Neural progenitor cell (in vitro differentiated cells): ENCODE measurements around the gene ZC2HC1C.

ENCODE experiments used
- CTCF ChIP-seq: fragments of 200-600 bp; sonication (generic); IDR thresholded peaks from 2 replicates; pipeline ENCODE4 v1.5.1; 2017; ENCODE audit warnings: antibody characterized with exemption, mild to moderate bottlenecking
- EZH2 ChIP-seq: fragments of 200-600 bp; sonication (generic); IDR thresholded peaks from 2 replicates; pipeline ENCODE4 v1.6.1; 2017; ENCODE audit warnings: antibody characterized with exemption, mild to moderate bottlenecking, moderate library complexity
- EZH2phosphoT487 ChIP-seq: fragments of 200-600 bp; sonication (generic); IDR thresholded peaks from 2 replicates; pipeline ENCODE4 v1.6.1; 2017; ENCODE audit warnings: antibody characterized with exemption

GRCh38 chr14:75053396-75054291, 15.8 kb upstream of the ZC2HC1C start:
- TF ChIP-seq CTCF (no peak), EZH2 (no peak), EZH2phosphoT487 (no peak)
